Amygdala (tissue), 56 donors: ENCODE results near the gene COL13A1.

Experiments
- DNase-seq, 56 donors: peaks; one replicate each; lab custom pipeline; 2025; lab: John Stamatoyannopoulos, UW

The COL13A1 gene

DNA sequence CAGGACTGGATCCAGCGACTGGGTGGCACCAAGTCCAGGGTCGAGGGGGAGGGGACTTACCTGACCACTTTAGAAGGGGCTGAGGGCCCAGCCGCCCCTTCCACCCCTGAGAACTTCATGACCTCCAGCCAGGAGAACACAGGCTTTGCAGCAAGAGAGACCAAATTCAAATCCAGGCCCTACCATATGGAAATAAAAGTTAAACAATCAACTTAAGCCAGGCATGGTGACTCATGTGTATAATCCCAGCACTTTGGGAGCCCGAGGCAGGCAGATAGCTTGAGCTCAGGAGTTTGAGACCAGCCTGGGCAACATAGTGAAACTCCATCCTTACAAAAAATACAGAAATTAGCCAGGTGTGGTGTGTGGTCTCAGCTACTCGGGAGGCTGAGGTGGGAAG lies 61.9 kb downstream of the COL13A1 start:
- no peak for DNase-seq

GRCh38 chr10:69864321-69864720 lies 62.6 kb downstream of the COL13A1 start:
- DNase-seq, result no peak

GRCh38 chr10:69865450-69865849 lies 63.7 kb downstream of the COL13A1 start:
- DNase-seq, result no peak

GRCh38 chr10:69866246-69866687 lies 64.6 kb downstream of the COL13A1 start:
- no peak for DNase-seq

DNA sequence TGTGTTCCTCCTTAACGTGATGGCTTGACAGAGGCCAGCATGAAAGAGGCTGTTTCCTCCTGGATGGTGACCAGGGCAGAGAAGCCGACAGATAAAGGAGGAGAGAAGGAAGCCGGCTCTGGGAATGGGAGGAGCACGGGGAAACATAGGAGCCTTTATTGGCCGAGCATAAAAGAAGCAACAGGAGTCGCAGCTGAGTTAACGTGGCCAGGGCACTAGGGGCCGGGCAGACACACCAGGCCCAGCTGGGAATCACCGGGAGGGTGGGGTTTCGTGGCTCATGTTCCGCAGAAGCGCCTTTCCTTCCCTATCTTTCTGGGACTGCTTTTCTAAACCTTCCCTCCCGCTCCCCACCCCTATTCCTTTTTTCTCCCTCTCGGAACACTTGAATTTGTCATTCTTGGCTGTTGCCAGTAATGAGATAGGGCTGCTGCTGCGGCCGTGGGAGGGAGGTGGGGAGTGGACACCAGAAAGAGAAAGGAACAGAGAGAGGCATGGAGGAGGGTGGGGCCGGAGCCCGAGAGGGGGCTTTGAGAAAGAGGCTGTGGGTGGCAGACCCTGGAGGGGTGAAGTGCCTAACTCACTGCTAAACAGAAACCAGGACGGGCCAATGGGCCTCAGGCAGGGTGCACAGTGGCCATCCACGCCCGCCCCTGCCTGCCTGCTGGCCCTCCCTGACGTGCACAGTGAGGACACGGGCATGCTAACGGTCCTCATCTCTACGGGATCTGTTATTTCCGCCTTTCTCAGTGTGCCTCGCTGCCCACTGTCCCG lies 65.2 kb downstream of the COL13A1 start:
- peak in 7 of 56 donors; percentile 6 to 30 (median 16) for DNase-seq

DNA sequence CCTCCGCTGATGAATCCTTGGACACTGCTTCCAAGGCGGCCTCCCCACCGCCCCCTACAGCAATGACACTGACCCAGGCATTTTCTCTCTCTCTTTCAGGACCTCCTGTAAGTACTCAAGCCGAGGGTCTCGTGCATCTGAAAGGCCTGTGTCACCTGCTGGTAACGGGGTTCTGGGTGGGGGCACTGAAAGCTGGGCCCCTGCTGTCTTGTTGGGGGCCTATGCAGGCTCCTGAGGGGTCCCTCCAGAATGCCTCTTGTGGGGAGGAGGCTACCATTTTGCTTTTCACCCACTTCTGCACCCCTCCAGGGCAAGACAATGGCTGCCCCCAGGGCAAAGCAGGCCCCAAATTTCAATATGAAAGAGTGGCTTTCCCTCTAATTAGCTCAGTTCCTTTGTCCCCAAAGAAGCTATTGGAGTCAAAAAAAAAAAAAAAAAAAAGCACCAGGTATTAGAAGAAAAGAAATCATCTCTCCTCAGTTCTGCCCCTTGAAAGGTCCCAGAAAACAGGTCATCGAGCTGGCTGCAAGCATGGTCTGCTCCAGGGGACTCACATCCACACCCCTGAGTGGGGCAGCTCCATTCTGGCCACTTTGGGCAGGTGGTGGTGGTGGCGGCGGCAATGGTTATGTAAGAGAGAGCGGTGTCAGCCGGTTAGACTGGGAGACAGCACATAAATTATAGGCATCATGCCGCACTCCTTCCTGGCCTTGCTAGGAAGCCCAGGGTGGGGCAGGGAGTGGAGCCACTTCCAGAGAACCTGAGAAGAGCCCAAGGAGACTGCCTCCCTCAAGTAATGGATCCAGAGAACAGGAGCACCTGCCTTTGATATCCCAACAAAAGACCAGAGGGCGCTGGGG lies 66.2 kb downstream of the COL13A1 start:
- DNase-seq, result no peak

- DNase-seq, result no peak
These were observed 67.1 kb downstream of the COL13A1 start for GRCh38 chr10:69868821-69869220.

DNA sequence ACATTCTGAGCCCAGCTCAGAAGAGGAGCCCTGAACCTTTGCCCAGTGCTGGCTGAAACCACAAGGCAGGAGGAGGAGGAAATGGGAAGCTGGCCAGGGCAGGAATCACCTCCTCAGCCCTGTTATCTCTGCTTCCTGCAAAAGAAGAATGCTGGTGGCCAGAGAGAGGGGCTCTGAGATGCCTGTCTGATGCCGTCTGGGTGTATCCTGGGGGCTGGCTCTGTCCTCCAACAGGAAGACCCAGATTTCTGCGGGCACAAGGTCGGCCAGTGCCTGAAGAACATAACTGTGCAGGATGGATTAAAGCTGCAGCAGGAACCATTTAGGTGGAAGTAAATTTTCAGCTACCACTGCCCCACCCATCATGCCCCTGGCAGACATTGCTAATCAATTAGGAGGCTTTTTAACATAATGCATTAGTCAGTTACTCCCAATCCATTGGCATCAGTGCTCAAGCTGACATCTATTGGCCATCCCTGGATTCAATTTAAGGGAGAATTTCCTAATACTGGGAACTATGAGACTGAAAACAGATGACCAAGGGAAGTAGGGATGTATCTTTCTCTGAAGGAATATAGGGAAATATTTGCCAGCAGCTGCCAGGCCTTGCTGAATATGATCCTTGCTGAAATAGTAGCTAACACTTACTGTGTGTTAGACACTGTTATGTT lies 67.7 kb downstream of the COL13A1 start:
- no peak for DNase-seq

GRCh38 chr10:69870591-69870990 lies 68.9 kb downstream of the COL13A1 start:
- DNase-seq, result no peak

DNA sequence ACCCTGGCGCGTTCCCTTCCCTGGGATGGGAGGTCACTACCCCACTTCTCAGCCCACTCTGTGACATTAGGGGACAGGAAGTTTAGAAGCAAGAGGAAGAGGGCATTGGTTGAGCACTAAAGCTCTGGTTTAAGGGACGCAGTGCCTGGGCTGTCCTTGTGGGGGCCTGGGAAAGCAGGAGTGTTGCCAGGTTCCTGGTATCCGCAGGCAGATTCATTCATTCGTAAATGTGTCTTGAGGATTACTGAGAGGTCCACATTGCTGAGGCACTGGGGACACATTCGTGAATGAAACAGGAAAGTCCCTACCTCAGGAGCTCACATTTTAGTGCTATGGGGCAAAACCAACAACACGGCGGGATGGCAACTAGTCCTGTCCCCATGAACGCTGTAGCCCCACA lies 69.4 kb downstream of the COL13A1 start:
- DNase-seq, result no peak

GRCh38 chr10:69872323-69872722 lies 70.6 kb downstream of the COL13A1 start:
- no peak for DNase-seq

GRCh38 chr10:69873135-69873639 lies 71.5 kb downstream of the COL13A1 start:
- DNase-seq, result no peak

DNA sequence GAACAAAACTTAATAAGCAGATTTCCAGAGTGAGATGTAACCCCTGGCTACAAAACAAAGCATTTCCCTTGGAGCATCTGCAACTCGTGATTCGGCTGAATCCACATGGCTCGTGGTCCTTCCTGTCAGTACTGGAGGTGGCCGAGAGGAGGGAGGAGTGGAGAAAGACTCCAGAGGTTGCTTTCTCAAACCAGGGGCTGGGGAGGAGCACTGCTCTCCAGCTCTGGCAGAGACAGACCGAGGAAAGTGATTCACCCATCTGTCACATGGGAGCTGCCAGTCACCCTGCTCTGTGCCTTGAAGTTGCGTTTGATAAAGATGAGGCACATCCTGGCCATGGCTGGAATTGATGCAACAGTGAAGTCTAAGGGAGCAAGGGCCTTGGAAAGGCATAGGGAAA lies 72.7 kb downstream of the COL13A1 start:
- no peak for DNase-seq

- DNase-seq, result no peak
These were observed 74.2 kb downstream of the COL13A1 start for GRCh38 chr10:69875856-69876255.

- no peak for DNase-seq
These were observed 74.6 kb downstream of the COL13A1 start for GRCh38 chr10:69876286-69876685.

DNA sequence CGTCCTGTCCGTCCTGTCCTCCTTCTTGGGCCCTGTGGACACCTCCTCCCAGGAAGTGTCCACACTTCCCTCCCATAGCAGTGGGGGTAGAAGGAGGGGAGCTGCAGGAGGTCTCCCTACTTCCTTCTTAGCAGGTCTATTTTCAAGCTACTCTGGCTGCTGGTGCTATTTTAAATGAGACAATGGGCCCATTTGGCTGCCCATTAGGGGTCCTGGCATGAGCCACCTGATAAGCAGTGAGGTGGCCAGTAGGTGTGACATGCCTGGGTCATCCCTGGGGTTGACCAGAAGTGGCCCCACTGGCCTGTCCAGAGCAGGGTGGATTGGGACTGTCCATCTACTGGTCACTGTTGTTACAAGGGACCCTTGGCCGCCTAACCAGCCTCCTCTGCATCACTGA lies 75.2 kb downstream of the COL13A1 start:
- no peak for DNase-seq

GRCh38 chr10:69878038-69878437 lies 76.3 kb downstream of the COL13A1 start:
- DNase-seq, result no peak

DNA sequence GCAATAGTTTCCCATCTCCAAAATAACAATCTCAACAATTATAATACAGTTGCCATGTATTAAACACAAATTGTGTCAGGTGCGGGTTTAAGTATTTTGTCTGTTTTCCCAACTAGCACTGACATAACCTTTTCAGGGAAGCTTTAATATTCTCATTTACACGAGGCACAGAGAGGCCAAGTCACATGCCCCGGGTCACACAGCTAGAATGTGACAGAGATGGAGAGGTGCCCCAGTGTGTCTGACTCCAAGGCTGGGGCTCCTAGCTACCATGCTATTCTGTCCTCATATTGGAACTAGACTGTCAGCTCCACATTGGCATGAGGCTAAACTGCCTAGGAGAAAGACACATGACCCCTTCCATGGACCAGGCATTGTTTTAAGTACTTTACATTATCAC lies 77.2 kb downstream of the COL13A1 start:
- no peak for DNase-seq

- DNase-seq, result no peak
These were observed 78.0 kb downstream of the COL13A1 start for GRCh38 chr10:69879634-69880257.

DNA sequence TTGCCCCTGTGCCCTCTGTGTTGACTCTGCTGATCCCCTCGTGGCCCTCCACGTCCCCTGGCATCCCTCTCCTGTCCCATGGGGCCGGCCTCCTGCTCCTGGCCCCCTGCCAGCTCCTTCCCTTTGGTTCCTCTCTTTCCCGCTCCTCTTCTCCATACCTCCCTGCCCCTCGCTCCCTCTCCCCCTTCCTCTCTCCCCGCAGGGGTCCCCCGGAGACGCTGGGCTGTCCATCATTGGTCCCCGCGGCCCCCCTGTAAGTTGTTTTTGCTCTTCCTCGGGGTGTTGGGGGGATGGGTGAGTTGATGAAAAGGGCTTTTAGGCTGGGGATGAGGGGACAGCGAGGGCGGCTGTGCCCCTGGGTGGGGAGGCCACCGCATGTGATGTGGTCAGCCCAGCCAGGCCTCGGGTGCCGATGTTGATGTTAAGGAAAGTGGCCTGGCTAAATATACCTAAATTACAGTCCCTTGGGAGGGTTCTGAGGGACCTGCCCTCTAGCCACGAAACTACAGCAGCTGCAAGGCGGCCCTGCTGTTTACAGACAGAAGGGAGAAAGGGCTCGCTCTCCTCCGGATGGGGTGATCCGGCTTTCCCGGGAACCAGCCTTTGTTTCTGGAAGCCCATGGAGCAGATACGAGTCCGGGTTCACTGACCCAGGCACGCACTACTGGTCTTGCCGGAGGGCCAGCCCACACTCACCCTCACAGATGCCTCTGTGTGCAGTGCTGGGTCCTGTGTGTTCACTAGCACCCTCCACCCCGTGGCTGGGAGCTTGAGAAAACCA lies 78.8 kb downstream of the COL13A1 start:
- DNase-seq, result peak in 1 of 56 donors; percentile 19
